Neural crest cell (in vitro differentiated cells): ENCODE data around the gene MPO. TPM values are rescaled to one million over a fixed set of nuclear protein-coding genes. Genes with fewer than 3 reads are reported as not detected.

Experiments used
- DNase-seq: peaks from one replicate; pipeline ENCODE4 v3.0.0; 2021; ENCODE audit warnings: low read depth, mixed read lengths, low spot score
- H3K27ac Mint-ChIP-seq: one replicate; pipeline ENCODE4 v1.8.0; 2021; ENCODE audit warnings: mild to moderate bottlenecking, mixed read lengths; ENCODE audit not compliant: unreplicated experiment
- H3K27me3 Mint-ChIP-seq: 2 replicates; pipeline ENCODE4 v1.8.0; 2021; ENCODE audit warnings: low read depth, mild to moderate bottlenecking, mixed read lengths
- H3K36me3 Mint-ChIP-seq: 2 replicates; pipeline ENCODE4 v1.8.0; 2021; ENCODE audit warnings: low read depth, mild to moderate bottlenecking, mixed read lengths
- H3K4me1 Mint-ChIP-seq: 2 replicates; pipeline ENCODE4 v1.8.0; 2021; ENCODE audit warnings: mixed read lengths
- H3K4me3 Mint-ChIP-seq: one replicate; pipeline ENCODE4 v1.8.0; 2021; ENCODE audit warnings: mild to moderate bottlenecking, mixed read lengths
- H3K9me3 Mint-ChIP-seq: 2 replicates; pipeline ENCODE4 v1.8.0; 2021; ENCODE audit warnings: mixed read lengths
- total RNA-seq: library from RNA; stranded (reverse); gene quantifications from 2 replicates; pipeline ENCODE4 v1.2.1, GENCODE V29; 2021
- TF ChIP-seq, protein P1 (sequence below): fragments of 200-600 bp; sonication (generic); conservative IDR thresholded peaks from 2 replicates; pipeline ENCODE4 v1.5.0; 2021; ENCODE audit warnings: antibody characterized with exemption, mild to moderate bottlenecking

MPO gene
- total RNA-seq, 1 donor from 2014 or later = not detected

DNA sequence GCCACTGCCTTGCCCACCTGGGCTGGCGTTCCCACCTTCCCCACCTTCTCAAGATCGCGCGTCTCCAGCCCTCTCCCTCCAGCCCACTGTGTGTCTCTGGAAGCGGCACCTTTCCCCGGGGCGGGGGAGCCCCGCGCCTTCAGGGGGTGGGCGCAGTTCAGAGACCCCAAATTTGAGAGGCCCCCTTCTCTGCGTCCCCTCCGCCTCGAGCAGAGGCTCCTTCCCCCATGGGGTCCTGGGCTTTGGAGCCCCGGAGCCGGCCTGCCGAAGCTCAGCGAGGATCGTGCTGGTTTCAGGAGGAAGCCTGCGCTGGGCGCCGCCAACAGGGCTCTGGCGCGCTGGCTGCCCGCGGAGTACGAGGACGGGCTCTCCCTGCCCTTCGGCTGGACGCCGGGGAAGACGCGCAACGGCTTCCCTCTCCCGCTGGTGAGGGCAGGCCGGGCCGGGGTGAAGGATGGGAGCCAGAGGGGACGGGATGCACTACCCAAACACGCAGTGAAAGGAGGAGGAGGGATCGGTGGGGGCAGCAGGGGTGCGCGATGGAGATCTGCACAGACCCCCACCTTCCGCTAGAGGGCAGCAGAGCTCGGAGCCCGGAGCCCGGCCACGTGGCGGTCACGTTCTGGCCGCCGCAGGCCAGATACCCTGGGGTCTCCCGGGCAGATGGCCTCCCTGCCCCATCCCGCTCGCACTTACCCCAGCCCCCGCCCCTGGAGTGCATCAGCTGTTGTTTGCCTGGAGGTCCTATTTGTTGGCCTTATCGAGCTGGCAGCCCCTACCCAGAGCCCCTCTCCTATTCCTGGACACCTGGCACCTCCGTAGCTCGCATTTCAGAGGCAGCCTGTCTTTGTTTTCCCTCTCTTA, 31.2 kb downstream of the MPO start:
- TF ChIP-seq, protein P1, sequence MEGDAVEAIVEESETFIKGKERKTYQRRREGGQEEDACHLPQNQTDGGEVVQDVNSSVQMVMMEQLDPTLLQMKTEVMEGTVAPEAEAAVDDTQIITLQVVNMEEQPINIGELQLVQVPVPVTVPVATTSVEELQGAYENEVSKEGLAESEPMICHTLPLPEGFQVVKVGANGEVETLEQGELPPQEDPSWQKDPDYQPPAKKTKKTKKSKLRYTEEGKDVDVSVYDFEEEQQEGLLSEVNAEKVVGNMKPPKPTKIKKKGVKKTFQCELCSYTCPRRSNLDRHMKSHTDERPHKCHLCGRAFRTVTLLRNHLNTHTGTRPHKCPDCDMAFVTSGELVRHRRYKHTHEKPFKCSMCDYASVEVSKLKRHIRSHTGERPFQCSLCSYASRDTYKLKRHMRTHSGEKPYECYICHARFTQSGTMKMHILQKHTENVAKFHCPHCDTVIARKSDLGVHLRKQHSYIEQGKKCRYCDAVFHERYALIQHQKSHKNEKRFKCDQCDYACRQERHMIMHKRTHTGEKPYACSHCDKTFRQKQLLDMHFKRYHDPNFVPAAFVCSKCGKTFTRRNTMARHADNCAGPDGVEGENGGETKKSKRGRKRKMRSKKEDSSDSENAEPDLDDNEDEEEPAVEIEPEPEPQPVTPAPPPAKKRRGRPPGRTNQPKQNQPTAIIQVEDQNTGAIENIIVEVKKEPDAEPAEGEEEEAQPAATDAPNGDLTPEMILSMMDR = peak; percentile 99
- peak; percentile 85 for DNase-seq
- H3K27me3 Mint-ChIP-seq = peaks cover 92% of the 10 kb centered on the region
- no peak overlapping the region for H3K27ac Mint-ChIP-seq
- H3K9me3 Mint-ChIP-seq = no peaks in the 10 kb centered on the region
- no peaks in the 10 kb centered on the region for H3K4me1 Mint-ChIP-seq
- no peak overlapping the region for H3K4me3 Mint-ChIP-seq
- no peaks in the 10 kb centered on the region for H3K36me3 Mint-ChIP-seq

DNA sequence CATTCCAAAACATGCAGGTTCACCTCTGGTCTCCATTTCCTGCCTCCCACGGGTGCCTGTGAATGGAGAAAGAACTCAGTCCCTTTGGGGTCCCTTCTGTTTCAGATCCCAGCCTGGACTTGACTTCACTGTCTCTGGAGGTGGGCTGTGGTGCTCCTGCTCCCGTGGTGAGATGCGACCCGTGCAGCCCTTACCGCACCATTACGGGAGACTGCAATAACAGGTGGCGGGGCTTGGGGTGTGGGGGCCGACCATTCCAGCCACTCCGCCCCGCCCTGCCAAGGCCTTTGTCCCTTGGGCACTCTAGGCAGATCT, 31.8 kb downstream of the MPO start:
- Mint-ChIP-seq H3K36me3 (no peaks in the 10 kb centered on the region), H3K4me1 (no peaks in the 10 kb centered on the region), H3K27ac (no peak overlapping the region), H3K27me3 (peaks cover 92% of the 10 kb centered on the region), H3K9me3 (no peaks in the 10 kb centered on the region), H3K4me3 (no peak overlapping the region)
- no peak for DNase-seq
- TF ChIP-seq, protein P1 = no peak

DNA sequence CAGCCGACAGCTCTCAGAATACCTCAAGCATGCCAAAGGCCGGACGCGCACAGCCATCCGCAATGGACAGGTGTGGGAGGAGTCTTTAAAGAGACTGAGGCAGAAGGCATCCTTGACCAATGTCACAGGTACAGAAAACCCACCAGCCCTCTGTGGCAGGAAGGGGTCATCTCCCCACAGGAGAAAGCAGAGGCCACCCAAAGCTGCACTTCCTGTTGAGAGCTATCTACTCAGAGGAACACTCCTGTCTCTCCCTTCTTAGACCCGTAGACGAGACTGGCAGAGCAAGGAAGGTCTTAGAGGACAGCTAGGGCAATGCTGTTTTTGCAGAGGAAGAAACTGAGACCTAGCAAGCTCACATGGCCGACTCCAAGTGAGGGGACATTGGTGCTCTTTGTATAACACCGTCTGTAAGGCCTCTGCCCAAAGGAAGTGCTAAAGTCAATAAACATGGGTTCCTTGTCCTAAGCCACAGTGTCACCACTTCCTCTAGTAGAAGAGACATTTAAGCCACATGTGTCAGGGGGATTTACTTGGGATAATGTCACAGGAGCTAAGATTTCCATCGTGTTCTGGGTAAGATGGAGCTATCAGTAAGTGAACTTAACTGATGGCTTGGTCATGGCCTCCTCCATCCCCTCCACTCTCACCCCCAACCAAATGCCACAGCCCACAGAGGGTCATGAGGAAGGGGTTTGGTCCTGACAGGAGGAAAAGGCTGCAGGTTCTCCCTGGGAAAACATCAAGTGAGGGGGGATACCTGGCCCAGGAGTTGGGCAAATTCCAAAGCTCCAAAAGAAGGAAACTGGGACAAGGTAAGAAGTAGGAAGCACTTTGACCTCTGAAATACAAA, 33.0 kb downstream of the MPO start:
- TF ChIP-seq, protein P1 = no peak
- Mint-ChIP-seq H3K27ac (no peak overlapping the region), H3K4me1 (no peaks in the 10 kb centered on the region), H3K36me3 (no peaks in the 10 kb centered on the region), H3K27me3 (peaks cover 92% of the 10 kb centered on the region), H3K4me3 (peak overlapping the region; percentile 35), H3K9me3 (no peaks in the 10 kb centered on the region)
- DNase-seq = no peak

DNA sequence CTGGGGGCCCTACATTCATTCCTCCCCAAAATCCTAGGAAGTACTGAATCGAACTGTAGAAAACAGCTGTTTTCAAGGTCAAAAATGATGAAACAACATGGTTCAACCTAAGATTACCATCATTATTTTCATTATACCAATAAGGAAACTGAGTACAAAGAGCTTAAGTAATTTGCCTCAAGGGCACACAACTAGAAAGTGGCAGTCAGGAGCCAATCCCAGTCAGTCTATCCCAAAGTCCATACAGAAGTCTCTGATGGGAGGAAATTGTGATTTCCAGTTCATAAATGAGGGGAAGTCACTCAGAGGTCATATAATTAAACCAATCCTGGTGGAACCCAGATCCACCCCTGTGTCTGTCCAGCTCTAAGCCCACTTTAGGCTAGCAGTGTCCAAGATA, 34.0 kb downstream of the MPO start:
- Mint-ChIP-seq H3K9me3 (no peaks in the 10 kb centered on the region), H3K27ac (no peak overlapping the region), H3K27me3 (peaks cover 92% of the 10 kb centered on the region), H3K4me3 (no peak overlapping the region), H3K4me1 (no peaks in the 10 kb centered on the region), H3K36me3 (no peaks in the 10 kb centered on the region)
- no peak for DNase-seq
- TF ChIP-seq, protein P1 = no peak

DNA sequence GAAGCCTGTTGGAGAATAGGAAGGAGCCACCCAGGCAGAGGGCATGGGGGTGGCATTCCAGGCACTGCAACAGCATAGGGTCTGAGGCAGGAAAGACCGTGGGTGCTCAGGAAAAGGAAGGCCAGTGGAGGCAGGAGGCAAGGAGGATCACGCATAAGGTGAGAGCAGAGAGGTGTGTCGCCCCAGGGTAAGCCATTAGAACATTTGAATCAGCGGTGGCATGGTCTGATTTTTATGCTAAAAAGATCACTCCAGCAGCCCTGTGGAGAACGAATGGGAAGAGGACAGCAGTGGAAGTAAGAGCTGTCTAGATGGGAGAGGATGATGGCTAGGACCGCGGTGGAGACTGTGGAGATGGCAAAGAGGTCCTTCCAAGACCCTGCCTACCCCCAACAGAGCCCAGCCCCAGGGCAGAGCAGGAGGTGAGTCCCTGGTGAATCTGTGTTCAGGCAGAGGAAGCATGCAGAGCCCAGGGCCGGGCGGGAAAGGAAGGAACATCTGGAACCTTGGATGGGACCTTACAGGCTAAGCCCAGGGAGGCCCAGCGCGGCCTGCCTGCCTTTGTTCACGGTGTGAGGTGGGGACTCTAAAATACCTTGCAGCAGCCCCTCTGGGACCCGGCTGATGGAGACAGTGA, 34.5 kb downstream of the MPO start:
- Mint-ChIP-seq H3K9me3 (no peaks in the 10 kb centered on the region), H3K36me3 (no peaks in the 10 kb centered on the region), H3K4me3 (no peak overlapping the region), H3K27ac (no peak overlapping the region), H3K4me1 (no peaks in the 10 kb centered on the region), H3K27me3 (peaks cover 92% of the 10 kb centered on the region)
- DNase-seq = no peak
- TF ChIP-seq, protein P1 = no peak
